ENCODE data around the gene BAK1. TPM values are rescaled to one million over a fixed set of nuclear protein-coding genes. Genes with fewer than 3 reads are reported as not detected.

The BAK1 gene
- total RNA-seq, 1 experiment from 2014 or later: 18.9 TPM

DNA sequence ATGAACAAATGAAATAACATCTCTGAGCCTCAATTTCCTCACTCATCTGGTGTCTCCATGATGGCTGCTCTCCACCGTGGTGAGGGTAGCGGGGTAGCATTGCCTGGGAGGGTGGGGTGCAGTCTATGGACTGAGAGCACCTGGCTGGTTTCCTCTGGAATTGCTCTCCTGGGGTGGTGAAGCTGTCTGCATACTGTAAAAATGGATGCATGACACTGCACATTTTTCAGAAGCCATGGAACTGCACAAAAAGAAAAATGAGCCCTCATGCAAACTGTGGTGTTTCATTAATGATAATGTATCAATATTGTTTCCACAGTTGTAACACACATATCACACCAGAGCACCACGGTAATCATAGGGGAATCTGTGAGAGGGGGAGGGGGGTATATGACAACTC, 28.9 kb upstream of the BAK1 start:
- H3K79me2 ChIP-seq (ENCODE audit: insufficient read depth, low read length): no peaks in the 10 kb centered on the region
- no peak for ATAC-seq
- 0 out of 2 replicates have a peak overlapping the region, but pooled peaks have one; percentile 22 for H3K4me2 ChIP-seq (ENCODE audit: low read length)
- no peak for DNase-seq (ENCODE audit: low read depth, low spot score)
- H3K36me3 ChIP-seq (ENCODE audit: control insufficient read depth in 1 of 2, insufficient read depth in 2 of 2, low read length in 2 of 2): no peaks in the 10 kb centered on the region
- H3K4me1 ChIP-seq (ENCODE audit: control insufficient read depth in 1 of 2, insufficient read depth in 2 of 2, low read length in 2 of 2): peaks cover 10 to 88% of the 10 kb centered on the region in 2 experiments
- H4K20me1 ChIP-seq (ENCODE audit: insufficient read depth): no peaks in the 10 kb centered on the region
- no peaks in the 10 kb centered on the region for H3K9me3 ChIP-seq (ENCODE audit: control insufficient read depth in 1 of 2, insufficient read depth in 1 of 2, low read depth in 1 of 2, low read length in 2 of 2)
- POLR2A ChIA-PET: no interaction called here
- no peaks in the 10 kb centered on the region for H3K27me3 ChIP-seq (ENCODE audit: insufficient read depth, low read length)
- no peak overlapping the region for H3K27ac ChIP-seq (ENCODE audit: low read depth, low read length)
- H2AFZ ChIP-seq (ENCODE audit: low read depth, low read length, poor library complexity, severe bottlenecking): no peak overlapping the region
- H3K9me2 ChIP-seq (ENCODE audit: insufficient read depth): no peaks in the 10 kb centered on the region
- TF ChIP-seq, protein P1, sequence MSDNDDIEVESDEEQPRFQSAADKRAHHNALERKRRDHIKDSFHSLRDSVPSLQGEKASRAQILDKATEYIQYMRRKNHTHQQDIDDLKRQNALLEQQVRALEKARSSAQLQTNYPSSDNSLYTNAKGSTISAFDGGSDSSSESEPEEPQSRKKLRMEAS (IDR thresholded peaks at IDR 0.05): no peak
- no peak for TF ChIP-seq SRF (IDR thresholded peaks at IDR 0.05; ENCODE audit: low read depth)
- no peak overlapping the region for H3K9ac ChIP-seq (ENCODE audit: low read length)
- RAD21 ChIA-PET (ENCODE audit: low non-redundant PET in 1 of 2, low total read pairs in 2 of 2, uncharacterized antibody in 2 of 2, unreplicated experiment in 2 of 2): no interaction called here
- CTCF ChIA-PET: interaction anchor here (1.4 kb wide), 1 partner anchor 29 kb away, joined by 4 read pairs; the partner anchor contains the start of gene BAK1
- BruUV-seq (replicated peaks): no TSS peak
- intact Hi-C loops (cut with micrococcal nuclease): no loop called here
- H3K4me3 ChIP-seq (replicated peaks in 1 of 2; ENCODE audit: low read depth in 1 of 2, low read length in 2 of 2): no peak overlapping the region

DNA sequence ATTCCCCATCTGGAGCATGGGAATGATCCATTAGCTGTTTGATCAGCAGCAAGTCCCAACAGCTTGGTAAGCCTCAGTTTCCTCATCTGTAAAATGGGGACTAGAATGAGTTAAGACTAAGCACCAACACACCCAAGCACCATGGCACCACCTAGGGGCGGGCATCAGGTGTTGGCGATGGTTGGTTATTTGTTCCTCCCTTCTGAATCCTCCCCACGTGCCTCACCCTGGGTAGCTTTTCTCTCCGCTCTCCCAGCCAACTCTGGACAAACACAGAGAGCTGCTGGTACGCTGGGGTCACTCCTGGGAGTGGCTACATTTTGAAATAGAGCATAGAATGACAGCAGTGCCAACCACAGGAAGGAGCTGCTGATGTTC, 27.7 kb upstream of the BAK1 start:
- H3K4me1 ChIP-seq (ENCODE audit: control insufficient read depth in 1 of 2, insufficient read depth in 2 of 2, low read length in 2 of 2): peaks cover 0 to 76% of the 10 kb centered on the region in 2 experiments; a peak in 3 of 4 replicates
- no peaks in the 10 kb centered on the region for H3K27me3 ChIP-seq (ENCODE audit: insufficient read depth, low read length)
- RAD21 ChIA-PET (ENCODE audit: low non-redundant PET in 1 of 2, low total read pairs in 2 of 2, uncharacterized antibody in 2 of 2, unreplicated experiment in 2 of 2): interaction anchor here (1.3 to 1.9 kb wide), 2 partner anchors 18 kb away, joined by 4 to 14 read pairs; no protein-coding TSS in a partner anchor
- POLR2A ChIA-PET: interaction anchor here (0.9 kb wide), 1 partner anchor 27 kb away, joined by 3 read pairs; no protein-coding TSS in a partner anchor
- DNase-seq (ENCODE audit: low read depth, low spot score): peak; percentile 37
- peak; percentile 80 for ATAC-seq
- no peak overlapping the region for H3K9ac ChIP-seq (ENCODE audit: low read length)
- no TSS peak for BruUV-seq (replicated peaks)
- no peaks in the 10 kb centered on the region for H3K9me2 ChIP-seq (ENCODE audit: insufficient read depth)
- H2AFZ ChIP-seq (ENCODE audit: low read depth, low read length, poor library complexity, severe bottlenecking): peak overlapping the region; percentile 46
- intact Hi-C loops (cut with micrococcal nuclease): no loop called here
- H3K4me3 ChIP-seq (replicated peaks in 1 of 2; ENCODE audit: low read depth in 1 of 2, low read length in 2 of 2): no peak overlapping the region
- H3K9me3 ChIP-seq (ENCODE audit: control insufficient read depth in 1 of 2, insufficient read depth in 1 of 2, low read depth in 1 of 2, low read length in 2 of 2): no peaks in the 10 kb centered on the region
- no peaks in the 10 kb centered on the region for H3K36me3 ChIP-seq (ENCODE audit: control insufficient read depth in 1 of 2, insufficient read depth in 2 of 2, low read length in 2 of 2)
- 0 out of 2 replicates have a peak overlapping the region, but pooled peaks have one; percentile 11 for H3K4me2 ChIP-seq (ENCODE audit: low read length)
- no peaks in the 10 kb centered on the region for H4K20me1 ChIP-seq (ENCODE audit: insufficient read depth)
- no peak overlapping the region for H3K27ac ChIP-seq (ENCODE audit: low read depth, low read length)
- no peaks in the 10 kb centered on the region for H3K79me2 ChIP-seq (ENCODE audit: insufficient read depth, low read length)
- CTCF ChIA-PET: interaction anchor here (0.8 to 1.9 kb wide), 5 partner anchors 18 to 151 kb away, joined by 3 to 17 read pairs (median 4); partner anchors contain the start of gene BAK1
- TF ChIP-seq, protein P2, sequence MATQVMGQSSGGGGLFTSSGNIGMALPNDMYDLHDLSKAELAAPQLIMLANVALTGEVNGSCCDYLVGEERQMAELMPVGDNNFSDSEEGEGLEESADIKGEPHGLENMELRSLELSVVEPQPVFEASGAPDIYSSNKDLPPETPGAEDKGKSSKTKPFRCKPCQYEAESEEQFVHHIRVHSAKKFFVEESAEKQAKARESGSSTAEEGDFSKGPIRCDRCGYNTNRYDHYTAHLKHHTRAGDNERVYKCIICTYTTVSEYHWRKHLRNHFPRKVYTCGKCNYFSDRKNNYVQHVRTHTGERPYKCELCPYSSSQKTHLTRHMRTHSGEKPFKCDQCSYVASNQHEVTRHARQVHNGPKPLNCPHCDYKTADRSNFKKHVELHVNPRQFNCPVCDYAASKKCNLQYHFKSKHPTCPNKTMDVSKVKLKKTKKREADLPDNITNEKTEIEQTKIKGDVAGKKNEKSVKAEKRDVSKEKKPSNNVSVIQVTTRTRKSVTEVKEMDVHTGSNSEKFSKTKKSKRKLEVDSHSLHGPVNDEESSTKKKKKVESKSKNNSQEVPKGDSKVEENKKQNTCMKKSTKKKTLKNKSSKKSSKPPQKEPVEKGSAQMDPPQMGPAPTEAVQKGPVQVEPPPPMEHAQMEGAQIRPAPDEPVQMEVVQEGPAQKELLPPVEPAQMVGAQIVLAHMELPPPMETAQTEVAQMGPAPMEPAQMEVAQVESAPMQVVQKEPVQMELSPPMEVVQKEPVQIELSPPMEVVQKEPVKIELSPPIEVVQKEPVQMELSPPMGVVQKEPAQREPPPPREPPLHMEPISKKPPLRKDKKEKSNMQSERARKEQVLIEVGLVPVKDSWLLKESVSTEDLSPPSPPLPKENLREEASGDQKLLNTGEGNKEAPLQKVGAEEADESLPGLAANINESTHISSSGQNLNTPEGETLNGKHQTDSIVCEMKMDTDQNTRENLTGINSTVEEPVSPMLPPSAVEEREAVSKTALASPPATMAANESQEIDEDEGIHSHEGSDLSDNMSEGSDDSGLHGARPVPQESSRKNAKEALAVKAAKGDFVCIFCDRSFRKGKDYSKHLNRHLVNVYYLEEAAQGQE (IDR thresholded peaks at IDR 0.05; ENCODE audit: low read depth): no peak
- TF ChIP-seq ZFX (IDR thresholded peaks at IDR 0.05) (no peak), SP1 (IDR thresholded peaks at IDR 0.05; ENCODE audit: low read depth) (no peak), FOSL1 (IDR thresholded peaks at IDR 0.05; ENCODE audit: low read depth) (no peak), POLR2AphosphoS5 (IDR thresholded peaks at IDR 0.05; ENCODE audit: low read depth, low read length) (peak; percentile 32; the same call in 1 of the 2 replicates), EZH2 (IDR thresholded peaks at IDR 0.05) (no peak), SIN3A (IDR thresholded peaks at IDR 0.05; ENCODE audit: low read depth) (no peak), SRF (IDR thresholded peaks at IDR 0.05; ENCODE audit: low read depth) (no peak), EGR1 (IDR thresholded peaks at IDR 0.05; ENCODE audit: low read depth) (no peak), TCF7L2 (IDR thresholded peaks at IDR 0.05; ENCODE audit: borderline replicate concordance, extremely low read depth, insufficient read depth, insufficient read length) (no peak), ZNF274 (IDR thresholded peaks at IDR 0.05; ENCODE audit: low read depth, low read length) (no peak)
- TF ChIP-seq, protein P1 (IDR thresholded peaks at IDR 0.05): peak; percentile 56
- TF ChIP-seq, protein P3, sequence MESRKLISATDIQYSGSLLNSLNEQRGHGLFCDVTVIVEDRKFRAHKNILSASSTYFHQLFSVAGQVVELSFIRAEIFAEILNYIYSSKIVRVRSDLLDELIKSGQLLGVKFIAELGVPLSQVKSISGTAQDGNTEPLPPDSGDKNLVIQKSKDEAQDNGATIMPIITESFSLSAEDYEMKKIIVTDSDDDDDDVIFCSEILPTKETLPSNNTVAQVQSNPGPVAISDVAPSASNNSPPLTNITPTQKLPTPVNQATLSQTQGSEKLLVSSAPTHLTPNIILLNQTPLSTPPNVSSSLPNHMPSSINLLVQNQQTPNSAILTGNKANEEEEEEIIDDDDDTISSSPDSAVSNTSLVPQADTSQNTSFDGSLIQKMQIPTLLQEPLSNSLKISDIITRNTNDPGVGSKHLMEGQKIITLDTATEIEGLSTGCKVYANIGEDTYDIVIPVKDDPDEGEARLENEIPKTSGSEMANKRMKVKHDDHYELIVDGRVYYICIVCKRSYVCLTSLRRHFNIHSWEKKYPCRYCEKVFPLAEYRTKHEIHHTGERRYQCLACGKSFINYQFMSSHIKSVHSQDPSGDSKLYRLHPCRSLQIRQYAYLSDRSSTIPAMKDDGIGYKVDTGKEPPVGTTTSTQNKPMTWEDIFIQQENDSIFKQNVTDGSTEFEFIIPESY (IDR thresholded peaks at IDR 0.05; ENCODE audit: extremely low read depth, insufficient replicate concordance, low read length): no peak
- TF ChIP-seq, protein P4, sequence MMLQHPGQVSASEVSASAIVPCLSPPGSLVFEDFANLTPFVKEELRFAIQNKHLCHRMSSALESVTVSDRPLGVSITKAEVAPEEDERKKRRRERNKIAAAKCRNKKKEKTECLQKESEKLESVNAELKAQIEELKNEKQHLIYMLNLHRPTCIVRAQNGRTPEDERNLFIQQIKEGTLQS (IDR thresholded peaks at IDR 0.05): no peak

Data from HCT116 (cell line).